NCI-H510A (cell line): ENCODE results near the gene MEIG1.
"Not testable (repeated sequence)": the region's sequence is repeated elsewhere in the genome, so short reads cannot be mapped to it uniquely, and the experiment has no call there.

ENCODE experiments used
- DNase-seq: peaks from one replicate; lab custom pipeline; 2025; lab: John Stamatoyannopoulos, UW

MEIG1 gene

DNA sequence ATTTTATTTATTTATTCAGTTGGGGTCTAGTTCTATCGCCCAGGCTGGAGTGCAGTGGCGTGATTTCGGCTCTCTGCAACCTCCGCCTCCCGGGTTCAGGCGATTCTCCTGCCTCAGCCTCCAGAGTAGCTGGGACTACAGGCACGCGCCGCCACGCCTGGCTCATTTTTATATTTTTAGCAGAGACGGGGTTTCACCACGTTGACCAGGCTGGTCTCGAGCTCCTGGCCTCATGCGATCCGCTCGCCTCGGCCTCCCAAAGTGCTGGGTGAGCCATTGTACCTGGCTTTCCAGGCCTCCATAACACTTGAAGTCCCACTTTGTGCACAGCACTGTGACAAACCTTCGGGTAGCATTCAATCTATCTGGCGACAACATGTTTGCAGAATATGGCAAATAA, 4.3 kb upstream of the MEIG1 start:
- no peak for DNase-seq

DNA sequence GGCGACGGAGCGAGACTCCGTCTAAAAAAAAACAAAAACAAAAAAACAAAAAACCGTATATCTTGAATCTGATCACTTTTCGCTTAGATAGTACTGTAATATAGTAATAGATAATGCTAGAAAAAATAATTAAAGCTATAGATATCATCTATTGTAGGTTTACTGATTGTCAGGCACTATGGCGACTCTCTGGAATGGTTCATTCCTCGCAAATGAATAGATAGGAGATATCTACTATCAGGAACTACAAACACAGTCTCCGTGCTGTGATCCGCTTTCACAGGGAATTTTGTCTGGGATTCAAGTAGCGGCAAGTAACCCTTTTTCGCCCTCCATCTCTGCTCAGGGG, 342 bp upstream of the MEIG1 start:
- DNase-seq = no peak

DNA sequence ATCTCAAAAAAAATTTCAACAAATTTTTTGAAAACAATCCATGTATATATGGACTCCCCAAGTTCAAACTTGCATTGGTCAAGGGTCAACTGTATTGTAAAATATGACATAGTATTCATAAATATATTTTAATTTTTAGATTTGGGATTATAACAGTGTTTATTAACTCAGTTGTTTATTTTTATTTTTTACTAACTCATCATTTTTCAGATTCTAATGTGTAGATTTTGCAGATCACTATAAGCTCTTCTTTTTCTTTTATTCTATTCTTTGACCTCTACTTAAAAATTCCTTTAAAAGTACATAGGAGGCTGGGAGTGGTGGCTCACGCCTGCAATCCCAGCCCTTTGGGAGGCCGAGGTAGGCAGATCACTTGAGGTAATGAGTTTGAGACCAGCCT, 8.7 kb downstream of the MEIG1 start:
- DNase-seq = no peak

DNA sequence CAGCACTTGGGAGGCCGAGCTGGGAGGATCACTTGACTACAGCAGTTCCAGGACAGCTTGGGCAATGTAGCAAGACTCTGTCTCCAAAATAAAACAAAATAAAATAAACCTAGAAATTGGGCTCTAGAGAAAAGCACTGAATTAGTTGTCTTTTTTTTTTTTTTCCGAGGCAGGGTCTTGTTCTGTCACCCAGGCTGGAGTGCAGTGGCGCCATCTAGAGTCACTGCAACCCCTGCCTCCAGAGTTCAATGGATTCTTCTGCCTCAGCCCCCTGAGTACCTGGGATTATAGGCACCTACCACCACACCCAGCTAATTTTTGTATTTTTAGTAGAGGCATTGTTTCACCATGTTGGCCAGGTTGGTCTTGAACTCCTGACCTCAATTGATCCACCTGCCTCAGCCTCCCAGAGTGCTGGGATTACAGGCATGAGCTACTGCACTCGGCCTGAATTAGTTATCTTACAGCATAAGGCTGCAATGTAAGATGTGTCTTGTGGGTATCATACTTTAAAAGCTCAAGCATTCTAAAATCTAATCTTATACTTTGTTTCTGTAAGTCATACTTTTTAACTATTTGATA, 12.8 kb downstream of the MEIG1 start:
- DNase-seq = no peak

DNA sequence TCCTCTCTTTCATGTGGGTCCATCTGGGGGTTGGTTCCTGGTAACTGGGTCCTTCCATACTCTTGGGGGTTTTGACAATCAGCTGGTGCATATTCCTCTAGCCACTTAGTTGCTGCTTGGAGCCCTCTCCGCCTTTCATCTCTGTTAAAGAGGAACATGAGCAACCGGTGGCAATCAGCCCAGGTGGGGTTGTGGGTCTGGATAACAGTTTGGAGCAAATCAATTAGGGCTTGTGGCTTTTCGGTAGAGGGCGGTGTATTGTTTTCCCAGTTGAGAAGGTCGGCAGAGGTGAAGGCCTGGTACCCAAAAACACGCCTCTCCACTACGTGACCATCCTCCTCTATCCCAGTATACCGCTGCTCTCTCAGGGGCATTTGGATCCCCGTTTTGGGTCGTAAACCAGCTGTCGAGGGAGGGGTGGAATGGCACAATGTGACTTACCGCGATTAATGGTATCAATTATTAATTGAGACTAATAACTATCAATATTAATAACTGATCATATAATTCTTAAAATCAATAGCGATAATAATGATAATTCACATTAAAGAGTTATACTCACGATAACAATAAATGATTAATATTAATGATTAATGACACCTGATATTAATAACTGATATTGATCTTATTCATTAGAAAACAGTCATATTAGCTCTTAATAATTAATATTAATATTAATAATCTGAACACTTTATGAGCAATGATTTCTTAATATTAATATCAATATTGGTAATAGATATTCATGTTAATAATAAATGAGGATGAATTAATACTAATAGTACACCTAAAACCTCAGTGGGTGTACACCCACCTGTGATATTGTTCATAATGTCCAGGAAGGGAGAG, 15.2 kb downstream of the MEIG1 start:
- DNase-seq = not testable (repeated sequence)

DNA sequence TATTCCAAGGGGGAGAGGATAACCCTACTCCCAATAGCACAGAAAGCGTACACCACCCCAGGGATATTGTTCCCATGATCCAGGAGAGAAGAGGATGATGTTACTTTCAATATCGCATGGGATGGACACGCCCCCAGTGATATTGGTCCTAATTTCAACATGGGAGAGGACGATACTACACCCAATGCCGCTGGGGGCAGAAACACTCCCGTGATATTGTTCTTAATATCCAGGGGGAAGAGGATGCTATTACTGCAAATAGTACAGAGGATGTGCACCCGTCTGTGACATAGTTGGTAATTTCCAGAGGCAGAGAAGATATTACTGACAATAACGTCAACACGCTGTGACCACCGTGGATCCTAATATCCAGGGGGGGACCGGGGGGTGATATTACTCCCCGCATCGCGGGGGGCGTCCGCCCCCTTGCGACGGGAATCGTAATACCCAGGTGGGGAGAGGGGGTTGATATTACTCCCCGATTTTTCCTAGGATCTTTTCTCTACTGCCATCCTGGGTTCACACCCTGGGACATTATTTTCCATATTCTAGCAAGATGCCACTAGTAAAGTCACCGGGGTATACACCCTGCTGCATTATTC, 16.6 kb downstream of the MEIG1 start:
- DNase-seq = no peak

DNA sequence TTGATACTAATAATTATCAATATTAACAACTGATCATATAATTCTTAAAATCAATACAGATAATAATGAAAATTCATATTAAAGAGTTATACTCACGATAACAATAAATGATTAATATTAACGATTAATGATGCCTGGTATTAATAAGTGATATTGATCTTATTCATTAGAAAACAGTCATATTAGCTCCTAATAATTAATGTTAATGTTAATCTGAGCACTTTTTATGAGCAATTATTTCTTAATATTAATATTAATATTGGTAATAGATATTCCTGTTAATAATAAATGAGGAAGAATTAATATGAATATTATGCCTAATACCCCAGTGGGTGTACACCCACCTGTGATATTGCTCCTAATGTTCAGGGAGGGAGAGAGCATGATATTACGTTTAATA, 23.6 kb downstream of the MEIG1 start:
- DNase-seq = no peak

DNA sequence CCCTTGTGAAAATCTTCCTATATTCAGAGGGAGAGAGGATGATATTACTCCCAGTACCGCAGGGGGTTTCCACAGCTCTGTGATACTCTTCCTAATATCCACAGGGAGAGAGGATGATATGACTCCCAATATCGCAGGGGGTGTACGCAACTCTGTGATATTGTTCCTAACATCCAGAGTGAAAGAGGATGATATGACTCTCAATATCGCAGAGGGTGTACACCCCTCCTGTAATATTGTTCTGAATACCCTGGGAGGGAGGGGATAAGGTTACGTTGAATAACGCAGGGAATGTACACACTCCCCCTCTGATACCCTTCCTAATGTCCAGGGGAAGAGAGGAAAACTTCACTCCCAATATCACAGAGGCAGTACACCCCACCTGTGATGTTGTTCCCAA, 30.4 kb downstream of the MEIG1 start:
- DNase-seq = not testable (repeated sequence)

DNA sequence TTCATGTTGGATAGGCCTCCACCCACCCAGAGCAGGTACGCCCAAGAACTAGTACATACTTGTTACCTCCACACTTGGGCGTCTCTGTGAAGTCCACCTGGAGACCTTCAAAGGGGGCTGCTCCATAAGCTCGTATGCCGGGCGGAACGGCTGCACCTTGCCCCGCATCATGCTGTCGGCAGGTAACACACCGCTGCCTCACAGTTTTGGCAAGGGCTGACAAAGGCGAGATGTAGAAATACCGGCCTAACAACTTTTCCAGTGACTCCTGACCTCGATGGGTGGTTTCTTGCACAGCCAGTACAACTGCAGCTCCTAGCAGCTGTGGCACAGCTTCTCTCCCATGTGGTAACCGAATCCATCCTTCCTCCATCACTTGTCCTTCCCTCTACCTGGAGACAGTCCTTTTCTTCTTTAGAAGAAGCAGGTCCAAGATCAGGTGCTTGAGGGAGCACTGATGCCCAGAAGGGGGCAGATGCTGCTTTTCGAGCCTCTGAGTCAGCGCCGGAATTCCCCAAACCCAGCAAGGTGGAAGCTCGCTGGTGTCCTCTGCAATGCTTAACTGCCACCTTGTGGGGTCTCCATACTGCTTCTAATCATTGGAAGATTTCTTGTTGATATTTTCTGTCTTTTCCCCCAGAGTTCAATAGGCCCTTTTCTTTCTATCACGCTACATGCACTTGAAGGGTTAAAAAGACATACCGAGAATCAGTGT, 32.0 kb downstream of the MEIG1 start:
- not testable (repeated sequence) for DNase-seq

DNA sequence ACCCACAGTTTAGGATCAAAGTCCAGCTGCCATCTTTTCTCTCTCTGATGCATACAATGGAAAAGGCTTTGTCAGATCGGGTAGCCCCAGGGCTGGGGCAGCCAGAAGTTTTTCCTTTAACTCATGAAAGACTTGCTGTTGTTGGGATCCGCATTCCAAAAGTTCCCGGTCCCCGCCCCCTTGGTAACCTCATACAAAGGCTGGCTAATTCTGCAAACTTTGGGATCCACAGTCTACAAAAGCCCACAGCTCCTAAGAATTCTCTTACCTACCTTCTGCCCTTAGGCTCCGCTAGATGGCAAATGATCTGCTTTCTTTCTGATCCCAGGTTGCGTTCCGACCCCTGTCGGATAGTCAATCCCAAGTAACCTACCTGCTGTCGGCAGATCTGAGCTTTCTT, 33.1 kb downstream of the MEIG1 start:
- not testable (repeated sequence) for DNase-seq

DNA sequence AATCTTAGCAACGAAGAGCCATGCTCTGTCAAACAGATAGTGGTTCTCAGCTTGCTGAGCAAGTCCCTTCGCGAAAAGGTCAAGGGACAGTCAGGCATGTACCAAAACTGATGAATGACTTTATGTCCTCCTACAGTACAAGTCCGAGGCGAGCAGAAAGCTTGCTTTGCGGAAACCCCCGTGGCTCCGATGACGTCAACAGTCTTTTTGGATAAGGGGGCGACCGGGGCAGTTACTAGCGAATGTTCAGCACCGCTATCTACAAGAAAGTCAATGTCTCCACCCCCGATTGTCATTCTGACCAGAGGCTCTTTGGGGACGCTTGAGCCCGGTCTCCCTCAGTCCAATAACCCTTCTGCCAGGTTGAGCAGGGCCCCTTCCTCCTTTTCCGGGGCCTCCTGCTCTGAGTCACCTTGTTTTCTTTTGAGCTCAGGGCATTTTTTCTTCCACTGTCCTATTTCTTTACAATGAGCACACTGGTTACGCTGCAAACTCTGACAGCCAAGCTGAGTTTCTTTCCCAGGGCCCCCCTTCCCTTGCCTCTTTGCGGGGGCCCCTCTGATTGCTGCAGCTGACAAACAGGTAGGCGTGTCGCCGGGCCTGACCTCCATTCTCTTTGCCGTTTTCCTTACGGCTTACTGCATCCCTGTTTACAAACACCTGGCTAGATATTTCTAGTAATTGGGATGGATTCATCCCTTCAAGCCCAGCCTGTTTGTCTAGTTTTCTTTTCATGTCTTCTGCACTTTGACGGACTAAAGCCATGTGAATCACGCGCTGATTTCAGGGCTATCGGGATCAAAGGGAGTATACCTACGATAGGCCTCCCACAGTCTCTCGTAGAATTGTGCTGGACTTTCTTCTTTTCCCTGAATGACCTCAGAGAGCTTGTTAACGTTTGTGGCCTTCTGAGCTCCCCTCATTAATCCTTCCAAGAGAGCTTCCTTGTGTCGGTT, 34.6 kb downstream of the MEIG1 start:
- not testable (repeated sequence) for DNase-seq

DNA sequence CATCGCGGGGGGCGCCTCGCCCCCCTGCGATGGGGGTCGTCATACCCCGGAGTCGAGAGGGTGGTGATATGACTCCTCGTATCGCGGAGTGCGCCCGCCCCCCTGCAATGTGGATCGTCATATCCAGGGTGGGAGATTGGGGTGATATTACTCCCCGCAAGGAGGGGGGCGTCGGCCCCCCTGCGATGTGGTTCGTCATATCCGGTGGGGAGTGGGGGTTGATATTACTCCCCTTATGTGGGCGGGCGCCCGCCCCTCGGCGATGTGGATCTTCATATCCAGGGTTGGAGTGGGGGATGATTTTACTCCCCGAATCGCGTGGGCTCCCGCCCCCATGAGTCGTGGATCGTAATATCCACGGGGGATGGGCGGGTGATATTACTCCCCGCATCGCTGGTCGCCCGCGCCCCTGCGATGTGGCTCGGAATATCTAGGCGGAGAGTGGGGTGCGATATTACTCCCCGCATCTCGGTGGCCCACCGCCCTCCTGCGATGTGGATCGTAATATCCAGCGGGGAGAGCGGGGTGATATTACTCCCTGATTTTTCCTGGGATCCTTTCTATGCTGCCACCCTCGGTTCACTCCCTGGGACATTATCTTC, 36.9 kb downstream of the MEIG1 start:
- no peak for DNase-seq

DNA sequence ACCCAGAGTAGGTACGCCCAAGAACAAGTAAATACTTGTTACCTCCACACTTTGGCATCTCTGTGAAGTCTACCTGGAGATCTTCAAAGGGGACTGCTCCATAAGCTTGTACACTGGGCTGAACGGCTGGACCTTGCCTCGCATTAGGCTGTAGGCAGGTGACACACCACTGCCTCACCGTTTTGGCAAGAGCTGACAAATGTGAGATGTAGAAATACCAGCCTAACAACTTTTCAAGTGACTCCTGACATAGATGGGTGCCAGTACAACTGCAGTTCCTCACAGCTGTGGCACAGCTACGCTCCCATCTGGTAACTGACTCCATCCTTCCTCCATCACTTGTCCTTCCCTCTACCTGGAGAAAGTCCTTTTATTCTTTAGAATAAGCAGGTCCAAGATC, 54.3 kb downstream of the MEIG1 start:
- peak; percentile 29 for DNase-seq

DNA sequence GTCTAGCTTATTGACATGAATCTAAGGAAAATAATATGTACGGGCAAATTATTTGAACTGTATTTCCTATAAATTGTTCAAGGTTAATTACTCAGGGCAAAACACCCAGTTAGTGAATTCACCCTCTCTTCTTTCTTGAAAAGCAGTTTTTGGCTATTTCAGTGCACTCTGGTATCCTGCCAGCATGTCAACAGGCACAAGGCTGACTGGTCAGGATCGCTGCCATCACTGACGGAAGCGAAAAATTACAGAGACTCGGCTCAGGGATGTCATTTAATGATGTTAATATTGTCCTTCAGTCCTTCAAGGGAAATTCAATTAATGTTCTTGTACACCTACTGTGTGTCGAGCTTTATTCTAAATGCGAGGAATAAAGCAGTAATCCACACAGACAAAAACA, 56.3 kb downstream of the MEIG1 start:
- no peak for DNase-seq

DNA sequence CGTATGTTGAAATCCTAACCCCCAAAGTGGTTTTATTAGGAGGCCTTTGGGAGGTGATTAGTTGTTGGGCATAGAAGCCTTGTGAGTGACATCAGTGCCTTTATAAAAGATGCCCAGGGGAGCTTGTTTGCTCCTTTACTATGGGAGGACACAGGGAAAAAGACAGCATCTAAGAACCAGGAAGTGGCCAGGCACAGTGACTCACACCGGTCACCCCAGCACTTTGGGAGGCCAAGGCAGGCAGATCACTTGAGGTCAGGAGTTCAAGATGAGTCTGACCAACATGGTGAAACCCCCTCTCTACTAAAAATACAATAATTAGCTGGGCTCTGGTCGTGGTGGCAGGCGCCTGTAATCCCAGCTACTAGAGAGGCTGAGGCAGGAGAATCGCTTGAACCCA, 61.8 kb downstream of the MEIG1 start:
- DNase-seq = not testable (repeated sequence)
